Measurements from ENCODE around the gene ACAP3. TPM values are rescaled to one million over a fixed set of nuclear protein-coding genes. Genes with fewer than 3 reads are reported as not detected.
A peak's percentile ranks its signal among the peaks of the same experiment; 100 is the strongest.

Gene ACAP3
- total and polyA plus RNA-seq, 2 experiments from 2014 or later, result 8.1 to 31.9 TPM

DNA sequence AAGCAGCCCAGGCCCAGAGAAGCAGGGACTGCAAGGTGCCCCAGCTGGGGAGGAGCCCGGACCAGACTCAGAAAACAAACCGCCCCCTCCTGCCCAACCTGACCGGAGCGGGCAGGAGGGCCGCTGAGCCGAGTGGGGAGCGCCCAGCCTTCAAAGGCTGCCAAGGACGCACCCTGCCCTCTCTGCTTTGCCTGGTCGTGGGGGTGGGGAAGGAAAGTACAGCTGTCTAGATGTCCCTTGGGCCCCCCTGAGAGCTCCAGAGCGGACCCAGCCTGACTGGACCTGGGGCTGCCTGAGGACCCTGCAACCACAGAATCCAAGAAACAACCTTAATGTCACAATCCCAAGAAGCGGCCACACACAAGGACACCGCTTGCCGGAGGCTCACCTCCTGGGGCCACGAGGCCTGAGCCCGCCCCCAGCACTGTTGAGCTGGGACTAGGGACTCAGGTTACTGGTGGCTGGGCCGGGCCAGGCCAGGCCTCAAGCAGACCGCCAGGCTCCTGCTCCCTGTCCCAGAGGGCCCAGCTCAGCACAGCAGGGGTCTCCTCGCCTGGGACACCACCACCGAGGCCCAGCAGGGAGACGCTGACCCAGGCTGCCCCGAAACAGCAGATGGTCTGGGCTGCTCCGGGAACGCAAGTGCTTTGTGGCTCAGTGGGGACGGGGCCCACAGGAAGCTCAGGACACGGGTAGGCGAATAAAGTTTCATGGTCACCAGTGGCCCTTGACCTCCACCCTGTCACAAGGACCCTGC lies 40.1 kb upstream of the ACAP3 start:
- Histone ChIP-seq H3K36me3 (ENCODE audit: insufficient read depth) (no peaks in the 10 kb centered on the region), H3F3A (replicated peaks; ENCODE audit: low read depth) (peaks cover 17% of the 10 kb centered on the region), H2AFZ (no peak overlapping the region), H4K20me1 (replicated peaks; ENCODE audit: insufficient read depth) (peaks cover 3% of the 10 kb centered on the region), H3K4me1 (ENCODE audit: insufficient read depth) (peaks cover 17% of the 10 kb centered on the region; the same call in 1 of the 2 replicates), H3K9me2 (ENCODE audit: insufficient read depth) (no peaks in the 10 kb centered on the region), H3K27me3 (ENCODE audit: insufficient read depth) (peaks cover under 1% of the 10 kb centered on the region; the same call in 1 of the 2 replicates), H3K4me2 (peak overlapping the region; percentile 84), H3K79me2 (replicated peaks; ENCODE audit: insufficient read depth) (peaks cover 14% of the 10 kb centered on the region), H3K27ac (ENCODE audit: low read depth) (no peak overlapping the region), H3K4me3 (peak overlapping the region; percentile 63)
- Mint-ChIP-seq H3K36me3 (ENCODE audit: low read depth) (no peaks in the 10 kb centered on the region; the same call in 2 of the 3 replicates), H3K27me3 (ENCODE audit: insufficient read depth, low read depth, poor library complexity) (peaks cover 12% of the 10 kb centered on the region), H3K4me3 (peak overlapping the region; percentile 78), H3K9me3 (no peaks in the 10 kb centered on the region), H3K27ac (no peak overlapping the region), H3K4me1 (peaks cover 22% of the 10 kb centered on the region)
- TF ChIP-seq EZH2 (IDR thresholded peaks at IDR 0.05; ENCODE audit: low read depth, unreplicated experiment) (no peak), CREB1 (CRISPR knock-in tag; IDR thresholded peaks at IDR 0.05; ENCODE audit: low read depth) (no peak), CTCF (conservative IDR thresholded peaks at IDR 0.05; ENCODE audit: low read depth in 2 of 2) (no peak), NANOG (IDR thresholded peaks at IDR 0.05; ENCODE audit: borderline replicate concordance) (no peak), STAT1 (IDR thresholded peaks at IDR 0.05; ENCODE audit: unreplicated experiment) (no peak), ZNF462 (CRISPR knock-in tag; IDR thresholded peaks at IDR 0.05) (no peak), JUNB (IDR thresholded peaks at IDR 0.05; ENCODE audit: unreplicated experiment) (no peak), ZNF331 (CRISPR knock-in tag; IDR thresholded peaks at IDR 0.05; ENCODE audit: low read depth) (no peak), ZNF114 (CRISPR knock-in tag; IDR thresholded peaks at IDR 0.05) (no peak), EZH2phosphoT487 (IDR thresholded peaks at IDR 0.05; ENCODE audit: unreplicated experiment) (no peak), POLR2AphosphoS5 (IDR thresholded peaks at IDR 0.05; ENCODE audit: low read depth) (no peak)
- TF ChIP-seq, protein P1, sequence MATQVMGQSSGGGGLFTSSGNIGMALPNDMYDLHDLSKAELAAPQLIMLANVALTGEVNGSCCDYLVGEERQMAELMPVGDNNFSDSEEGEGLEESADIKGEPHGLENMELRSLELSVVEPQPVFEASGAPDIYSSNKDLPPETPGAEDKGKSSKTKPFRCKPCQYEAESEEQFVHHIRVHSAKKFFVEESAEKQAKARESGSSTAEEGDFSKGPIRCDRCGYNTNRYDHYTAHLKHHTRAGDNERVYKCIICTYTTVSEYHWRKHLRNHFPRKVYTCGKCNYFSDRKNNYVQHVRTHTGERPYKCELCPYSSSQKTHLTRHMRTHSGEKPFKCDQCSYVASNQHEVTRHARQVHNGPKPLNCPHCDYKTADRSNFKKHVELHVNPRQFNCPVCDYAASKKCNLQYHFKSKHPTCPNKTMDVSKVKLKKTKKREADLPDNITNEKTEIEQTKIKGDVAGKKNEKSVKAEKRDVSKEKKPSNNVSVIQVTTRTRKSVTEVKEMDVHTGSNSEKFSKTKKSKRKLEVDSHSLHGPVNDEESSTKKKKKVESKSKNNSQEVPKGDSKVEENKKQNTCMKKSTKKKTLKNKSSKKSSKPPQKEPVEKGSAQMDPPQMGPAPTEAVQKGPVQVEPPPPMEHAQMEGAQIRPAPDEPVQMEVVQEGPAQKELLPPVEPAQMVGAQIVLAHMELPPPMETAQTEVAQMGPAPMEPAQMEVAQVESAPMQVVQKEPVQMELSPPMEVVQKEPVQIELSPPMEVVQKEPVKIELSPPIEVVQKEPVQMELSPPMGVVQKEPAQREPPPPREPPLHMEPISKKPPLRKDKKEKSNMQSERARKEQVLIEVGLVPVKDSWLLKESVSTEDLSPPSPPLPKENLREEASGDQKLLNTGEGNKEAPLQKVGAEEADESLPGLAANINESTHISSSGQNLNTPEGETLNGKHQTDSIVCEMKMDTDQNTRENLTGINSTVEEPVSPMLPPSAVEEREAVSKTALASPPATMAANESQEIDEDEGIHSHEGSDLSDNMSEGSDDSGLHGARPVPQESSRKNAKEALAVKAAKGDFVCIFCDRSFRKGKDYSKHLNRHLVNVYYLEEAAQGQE (IDR thresholded peaks at IDR 0.05; ENCODE audit: unreplicated experiment), result no peak
- TF ChIP-seq, protein P2, sequence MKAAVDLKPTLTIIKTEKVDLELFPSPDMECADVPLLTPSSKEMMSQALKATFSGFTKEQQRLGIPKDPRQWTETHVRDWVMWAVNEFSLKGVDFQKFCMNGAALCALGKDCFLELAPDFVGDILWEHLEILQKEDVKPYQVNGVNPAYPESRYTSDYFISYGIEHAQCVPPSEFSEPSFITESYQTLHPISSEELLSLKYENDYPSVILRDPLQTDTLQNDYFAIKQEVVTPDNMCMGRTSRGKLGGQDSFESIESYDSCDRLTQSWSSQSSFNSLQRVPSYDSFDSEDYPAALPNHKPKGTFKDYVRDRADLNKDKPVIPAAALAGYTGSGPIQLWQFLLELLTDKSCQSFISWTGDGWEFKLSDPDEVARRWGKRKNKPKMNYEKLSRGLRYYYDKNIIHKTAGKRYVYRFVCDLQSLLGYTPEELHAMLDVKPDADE (IDR thresholded peaks at IDR 0.05), result no peak
- ATAC-seq, result peak; percentile 72
- DNase-seq (ENCODE audit: low spot score), result no peak

All from GM23338 (cell line).